Activated naive CD4-positive, alpha-beta T cell treated with anti-CD3 and anti-CD28 coated beads, Interleukin-2, amount 10 ng/mL, durations not matched to agents 7 days and 5 days (primary cell): Measurements from ENCODE around the gene TENT5C.

Experiments
- CTCF ChIA-PET: fragments of 350-600 bp; sonication (Branson Sonifier 250); formaldehyde crosslinking; loops from one replicate; lab custom pipeline; 2021; ENCODE audit warnings: antibody characterized with exemption; lab: Charles Lee
- DNase-seq: peaks from one replicate; pipeline ENCODE4 v3.0.0-alpha.2; 2020
- H3K27ac Mint-ChIP-seq: one replicate; pipeline ENCODE4 v1.8.0; 2021; ENCODE audit warnings: mild to moderate bottlenecking, moderate library complexity, mixed read lengths
- H3K27me3 Mint-ChIP-seq: one replicate; pipeline ENCODE4 v1.8.0; 2021; ENCODE audit warnings: mild to moderate bottlenecking, mixed read lengths
- H3K36me3 Mint-ChIP-seq: one replicate; pipeline ENCODE4 v1.8.0; 2021; ENCODE audit warnings: mixed read lengths
- H3K4me1 Mint-ChIP-seq: one replicate; pipeline ENCODE4 v1.8.0; 2021; ENCODE audit warnings: mixed read lengths
- H3K4me3 Mint-ChIP-seq: one replicate; pipeline ENCODE4 v1.8.0; 2021; ENCODE audit warnings: mild to moderate bottlenecking, moderate library complexity, mixed read lengths
- H3K9me3 Mint-ChIP-seq: one replicate; pipeline ENCODE4 v1.8.0; 2021; ENCODE audit warnings: mixed read lengths

Gene TENT5C

DNA sequence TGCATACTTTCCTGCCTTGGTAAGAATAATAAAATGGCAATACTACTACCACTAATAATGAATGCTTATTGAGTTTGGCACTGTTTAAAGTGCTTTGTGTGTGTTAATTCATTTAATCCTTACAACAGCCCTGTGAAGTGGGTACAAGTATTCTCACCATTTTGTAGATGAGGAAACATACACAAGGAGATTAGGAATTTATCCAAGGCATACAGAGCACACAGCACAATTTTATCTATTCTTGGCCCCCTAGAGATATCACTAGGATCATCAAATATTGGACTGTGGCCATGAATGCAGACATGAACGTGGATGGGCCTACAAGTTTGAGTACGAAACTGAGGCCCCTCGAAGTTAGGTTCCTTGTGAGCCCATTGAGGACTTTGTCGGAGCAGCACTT is 39.5 kb downstream of the TENT5C start:
- CTCF ChIA-PET = no interaction called here
- Mint-ChIP-seq H3K27me3 (peaks cover 37% of the 10 kb centered on the region), H3K27ac (no peak overlapping the region), H3K9me3 (no peaks in the 10 kb centered on the region), H3K4me1 (peaks cover 19% of the 10 kb centered on the region), H3K36me3 (peaks cover 2% of the 10 kb centered on the region), H3K4me3 (no peak overlapping the region)
- no peak for DNase-seq

- Mint-ChIP-seq H3K36me3 (peaks cover under 1% of the 10 kb centered on the region), H3K4me3 (no peak overlapping the region), H3K27ac (no peak overlapping the region), H3K4me1 (peaks cover 24% of the 10 kb centered on the region), H3K27me3 (peaks cover 37% of the 10 kb centered on the region), H3K9me3 (no peaks in the 10 kb centered on the region)
- no peak for DNase-seq
- CTCF ChIA-PET = interaction anchor here (1.1 kb wide), 1 partner anchor 110 kb away, joined by 3 read pairs; no protein-coding TSS in a partner anchor
Observed at GRCh38 chr1:117646007-117646811, 40.4 kb downstream of the TENT5C start.

DNA sequence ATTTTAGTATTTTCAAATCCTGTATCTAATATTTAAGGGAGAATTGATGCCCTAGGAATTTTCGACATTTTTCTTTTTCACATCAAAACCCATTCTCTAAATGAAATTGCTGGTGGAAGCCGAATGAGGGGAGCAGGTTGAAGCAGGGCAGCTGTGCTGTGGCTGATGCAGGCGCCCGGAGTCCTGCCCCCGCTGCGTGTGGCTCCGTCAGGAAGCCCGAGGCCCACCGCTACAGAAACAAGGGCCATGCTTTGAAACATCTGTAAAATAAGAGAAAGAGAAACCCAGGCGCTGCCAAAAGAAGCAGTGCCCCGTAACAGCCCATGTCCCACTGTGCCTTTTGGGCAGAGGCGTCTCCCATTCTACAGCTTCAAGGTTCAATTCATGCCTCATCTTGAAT is 41.1 kb downstream of the TENT5C start:
- Mint-ChIP-seq H3K4me1 (peaks cover 30% of the 10 kb centered on the region), H3K4me3 (no peak overlapping the region), H3K27me3 (peaks cover 37% of the 10 kb centered on the region), H3K9me3 (no peaks in the 10 kb centered on the region), H3K36me3 (no peaks in the 10 kb centered on the region), H3K27ac (no peak overlapping the region)
- CTCF ChIA-PET = interaction anchor here (1.1 kb wide), 1 partner anchor 111 kb away, joined by 3 read pairs; no protein-coding TSS in a partner anchor
- no peak for DNase-seq

- Mint-ChIP-seq H3K9me3 (no peaks in the 10 kb centered on the region), H3K27me3 (peaks cover 37% of the 10 kb centered on the region), H3K4me1 (peaks cover 40% of the 10 kb centered on the region), H3K27ac (no peak overlapping the region), H3K4me3 (no peak overlapping the region), H3K36me3 (no peaks in the 10 kb centered on the region)
- no peak for DNase-seq
- CTCF ChIA-PET = interaction anchor here (1.0 kb wide), 1 partner anchor 106 kb away, joined by 3 read pairs; no protein-coding TSS in a partner anchor
Observed at GRCh38 chr1:117648015-117648414, 42.2 kb downstream of the TENT5C start.

GRCh38 chr1:117650840-117651568 is 45.2 kb downstream of the TENT5C start:
- DNase-seq = no peak
- Mint-ChIP-seq H3K4me1 (peaks cover 66% of the 10 kb centered on the region), H3K27ac (no peak overlapping the region), H3K9me3 (no peaks in the 10 kb centered on the region), H3K27me3 (peaks cover 26% of the 10 kb centered on the region), H3K4me3 (no peak overlapping the region), H3K36me3 (no peaks in the 10 kb centered on the region)
- CTCF ChIA-PET = no interaction called here

DNA sequence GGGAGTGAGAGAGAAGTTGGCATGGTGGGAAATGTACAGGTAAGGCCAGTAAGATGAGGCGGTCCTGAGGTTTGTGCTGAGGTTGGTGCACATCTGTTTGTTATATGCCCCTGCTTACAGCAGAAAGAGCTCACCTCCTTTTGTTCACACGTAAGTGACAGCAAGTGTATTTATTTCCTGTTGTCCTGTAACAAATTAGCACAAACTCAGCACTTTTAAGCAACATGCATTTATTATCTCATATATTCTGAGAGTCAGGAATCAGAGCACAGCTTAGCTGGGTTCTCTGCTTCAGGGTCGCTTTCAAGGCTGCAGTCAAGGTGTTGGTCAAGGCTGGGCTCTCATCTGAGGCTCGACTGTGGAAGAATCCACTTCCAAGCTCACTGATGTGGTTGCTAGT is 45.8 kb downstream of the TENT5C start:
- Mint-ChIP-seq H3K4me3 (no peak overlapping the region), H3K36me3 (no peaks in the 10 kb centered on the region), H3K9me3 (no peaks in the 10 kb centered on the region), H3K27me3 (peaks cover 25% of the 10 kb centered on the region), H3K27ac (no peak overlapping the region), H3K4me1 (peaks cover 72% of the 10 kb centered on the region)
- CTCF ChIA-PET = no interaction called here
- DNase-seq = no peak

- peaks cover 28% of the 10 kb centered on the region for H3K27me3 Mint-ChIP-seq
- H3K27ac Mint-ChIP-seq = no peak overlapping the region
- CTCF ChIA-PET = no interaction called here
- H3K4me1 Mint-ChIP-seq = peaks cover 80% of the 10 kb centered on the region
- no peak overlapping the region for H3K4me3 Mint-ChIP-seq
- no peaks in the 10 kb centered on the region for H3K36me3 Mint-ChIP-seq
- H3K9me3 Mint-ChIP-seq = no peaks in the 10 kb centered on the region
- DNase-seq = no peak
Observed at GRCh38 chr1:117652421-117652820, 46.6 kb downstream of the TENT5C start.

DNA sequence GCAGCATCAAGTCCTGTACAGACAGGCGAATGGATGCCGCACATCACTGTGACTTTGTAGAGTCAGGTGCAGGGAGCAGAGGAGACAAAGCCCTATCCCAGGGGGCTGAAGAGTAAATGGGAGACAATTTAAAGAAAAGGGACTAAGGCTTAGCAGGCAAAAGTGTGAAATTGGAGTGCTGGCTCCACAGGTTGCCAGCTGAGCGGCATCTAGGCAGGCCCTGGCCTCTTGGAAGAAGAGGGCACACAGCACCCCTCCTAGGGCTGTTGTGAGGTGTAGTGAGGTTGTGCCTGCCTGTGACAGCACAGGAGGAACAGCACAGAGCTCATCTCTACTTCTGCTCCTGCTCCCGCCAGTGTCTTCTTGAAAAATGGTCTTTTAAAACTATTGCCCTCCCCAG is 47.3 kb downstream of the TENT5C start:
- no peaks in the 10 kb centered on the region for H3K36me3 Mint-ChIP-seq
- H3K9me3 Mint-ChIP-seq = no peaks in the 10 kb centered on the region
- peaks cover 28% of the 10 kb centered on the region for H3K27me3 Mint-ChIP-seq
- H3K27ac Mint-ChIP-seq = peak overlapping the region; percentile 87
- CTCF ChIA-PET = interaction anchor here (1.4 to 1.6 kb wide), 2 partner anchors 21 to 118 kb away, joined by 4 to 5 read pairs; no protein-coding TSS in a partner anchor
- DNase-seq = no peak
- no peak overlapping the region for H3K4me3 Mint-ChIP-seq
- peaks cover 85% of the 10 kb centered on the region for H3K4me1 Mint-ChIP-seq

DNA sequence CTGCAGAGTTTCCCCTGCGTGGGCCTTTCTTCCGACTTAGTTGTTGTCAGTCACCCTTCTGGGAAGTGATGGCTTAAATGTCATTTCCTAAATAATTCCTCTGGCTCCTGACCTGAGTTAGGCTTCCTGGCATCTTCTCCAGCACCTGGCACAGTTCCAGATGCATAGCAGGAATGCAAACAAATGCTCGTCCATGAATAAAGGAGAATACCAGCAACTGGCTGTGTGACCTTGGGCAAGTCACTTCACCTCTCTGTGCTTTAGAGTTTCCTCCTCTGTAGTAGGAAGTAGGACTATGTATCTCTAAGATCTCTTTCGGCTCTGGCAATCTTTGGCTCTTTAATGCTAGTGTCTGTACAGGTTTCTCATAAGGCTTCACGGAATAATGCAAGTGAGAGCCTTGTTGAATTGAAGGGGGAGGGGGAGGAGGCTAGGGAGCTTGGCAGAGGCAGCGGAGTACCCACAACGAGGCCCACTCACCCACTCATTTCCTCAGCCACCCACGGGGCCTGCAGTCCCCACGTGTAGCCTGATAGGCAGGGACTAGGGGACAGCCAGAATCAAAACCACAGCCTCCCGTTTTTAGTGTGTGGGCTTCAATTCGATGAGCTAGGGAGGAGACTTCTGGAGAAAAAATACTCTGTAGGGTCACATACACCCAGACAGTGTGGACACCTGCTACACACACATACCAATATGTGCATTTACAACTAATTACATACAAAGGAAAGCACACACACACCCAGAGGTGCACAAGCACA is 48.1 kb downstream of the TENT5C start:
- peak overlapping the region; percentile 87 for H3K27ac Mint-ChIP-seq
- peaks cover 28% of the 10 kb centered on the region for H3K27me3 Mint-ChIP-seq
- peak; percentile 44 for DNase-seq
- no peaks in the 10 kb centered on the region for H3K36me3 Mint-ChIP-seq
- no peaks in the 10 kb centered on the region for H3K9me3 Mint-ChIP-seq
- H3K4me3 Mint-ChIP-seq = peak overlapping the region; percentile 39
- H3K4me1 Mint-ChIP-seq = peaks cover 86% of the 10 kb centered on the region
- CTCF ChIA-PET = interaction anchor here (0.7 to 2.8 kb wide), 7 partner anchors 10 to 119 kb away, joined by 3 to 10 read pairs (median 5); no protein-coding TSS in a partner anchor

GRCh38 chr1:117654493-117655219 is 48.8 kb downstream of the TENT5C start:
- H3K27ac Mint-ChIP-seq = peak overlapping the region; percentile 87
- H3K4me1 Mint-ChIP-seq = peaks cover 87% of the 10 kb centered on the region
- CTCF ChIA-PET = interaction anchor here (0.7 to 2.8 kb wide), 8 partner anchors 11 to 120 kb away, joined by 3 to 10 read pairs (median 5); no protein-coding TSS in a partner anchor
- no peaks in the 10 kb centered on the region for H3K36me3 Mint-ChIP-seq
- DNase-seq = peak; percentile 41
- peaks cover 28% of the 10 kb centered on the region for H3K27me3 Mint-ChIP-seq
- peak overlapping the region; percentile 31 for H3K4me3 Mint-ChIP-seq
- H3K9me3 Mint-ChIP-seq = no peaks in the 10 kb centered on the region

DNA sequence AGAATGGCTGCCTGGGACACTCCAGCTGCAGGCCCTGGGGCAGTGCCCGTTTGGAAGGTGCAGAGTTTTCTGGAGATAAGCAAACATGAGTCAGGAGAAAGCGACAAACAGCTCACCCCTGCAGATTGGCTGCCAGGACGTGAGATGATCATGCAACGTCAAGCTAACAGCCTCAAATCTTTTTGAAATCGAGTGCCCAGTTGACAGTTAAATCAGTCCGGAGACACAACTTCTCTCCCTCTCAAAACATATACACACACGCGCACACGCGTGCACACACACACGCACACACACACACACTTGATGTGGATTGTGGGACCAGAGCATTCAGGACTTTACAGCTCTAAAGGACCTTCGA is 49.4 kb downstream of the TENT5C start:
- Mint-ChIP-seq H3K9me3 (no peaks in the 10 kb centered on the region), H3K36me3 (no peaks in the 10 kb centered on the region), H3K4me1 (peaks cover 92% of the 10 kb centered on the region), H3K27me3 (peaks cover 23% of the 10 kb centered on the region), H3K4me3 (peak overlapping the region; percentile 31), H3K27ac (peak overlapping the region; percentile 87)
- CTCF ChIA-PET = interaction anchor here (1.5 to 2.8 kb wide), 8 partner anchors 10 to 120 kb away, joined by 3 to 11 read pairs (median 6); no protein-coding TSS in a partner anchor
- DNase-seq = no peak

DNA sequence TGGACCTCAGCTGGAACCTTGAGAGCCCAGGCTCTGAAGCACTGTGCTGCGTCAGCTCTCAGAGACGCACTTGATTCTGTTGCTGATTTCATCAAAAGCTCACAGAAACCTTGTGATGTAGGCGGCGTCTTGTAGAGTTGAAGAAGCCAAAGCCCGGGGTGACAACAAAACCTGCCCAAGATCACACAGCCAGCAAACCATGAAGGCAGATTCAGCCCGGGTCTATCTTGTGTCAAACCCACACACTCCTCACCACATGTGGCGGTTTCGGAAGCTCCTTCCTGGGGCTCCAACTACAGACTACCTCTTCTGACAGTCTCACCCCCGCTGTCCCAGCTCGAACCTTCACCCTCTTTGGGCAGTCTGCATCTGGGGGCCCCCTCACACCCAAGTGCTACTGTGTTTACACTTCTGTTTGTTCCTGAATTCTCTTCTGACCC is 50.4 kb downstream of the TENT5C start:
- CTCF ChIA-PET = interaction anchor here (0.9 to 2.8 kb wide), 9 partner anchors 9 to 121 kb away, joined by 3 to 11 read pairs (median 7); no protein-coding TSS in a partner anchor

DNA sequence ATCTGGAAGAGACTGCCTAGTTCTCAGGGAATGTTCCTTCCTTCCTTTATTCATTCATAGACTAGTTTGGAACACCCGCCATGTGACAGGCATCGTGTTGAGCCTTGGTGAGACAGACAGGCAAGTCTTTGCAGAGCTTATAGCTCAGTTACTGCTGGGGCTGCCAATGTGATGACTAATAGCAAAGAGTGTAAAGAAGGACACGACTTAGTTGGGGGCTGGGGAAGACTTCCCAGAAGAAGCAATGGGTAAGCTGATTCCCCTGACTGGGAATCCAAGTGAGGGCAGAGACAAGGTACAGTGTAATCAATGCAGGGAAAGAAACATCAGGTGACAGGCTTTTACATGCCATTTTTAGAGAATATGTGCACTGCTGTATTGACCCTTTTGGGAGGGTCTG is 51.2 kb downstream of the TENT5C start:
- CTCF ChIA-PET = interaction anchor here (0.9 to 2.8 kb wide), 3 partner anchors 17 to 122 kb away, joined by 4 to 11 read pairs (median 8); no protein-coding TSS in a partner anchor
- peaks cover 7% of the 10 kb centered on the region for H3K9me3 Mint-ChIP-seq
- H3K4me1 Mint-ChIP-seq = peaks cover 97% of the 10 kb centered on the region
- no peak for DNase-seq
- H3K4me3 Mint-ChIP-seq = no peak overlapping the region
- H3K27ac Mint-ChIP-seq = peak overlapping the region; percentile 87
- peaks cover 10% of the 10 kb centered on the region for H3K36me3 Mint-ChIP-seq
- peaks cover 15% of the 10 kb centered on the region for H3K27me3 Mint-ChIP-seq

More for the DNA sequence above, 50.4 kb downstream of the TENT5C start:
- H3K4me1 Mint-ChIP-seq = peaks cover 95% of the 10 kb centered on the region
- peaks cover 15% of the 10 kb centered on the region for H3K27me3 Mint-ChIP-seq
- peak; percentile 92 for DNase-seq
- H3K4me3 Mint-ChIP-seq = peak overlapping the region; percentile 42
- H3K27ac Mint-ChIP-seq = peak overlapping the region; percentile 87
- peaks cover 2% of the 10 kb centered on the region for H3K9me3 Mint-ChIP-seq
- H3K36me3 Mint-ChIP-seq = peaks cover 2% of the 10 kb centered on the region
